Upper lobe of left lung (tissue), 4 donors: ENCODE data around the gene PBRM1.

ENCODE experiments used
- EP300 ChIP-seq, 4 donors: sonication (generic); formaldehyde crosslinking; IDR thresholded peaks; one replicate each; pipeline ENCODE4 v1.5.1; 2017; ENCODE audit warnings: antibody characterized with exemption in 4 of 4, control low read depth in 2 of 4
- POLR2AphosphoS5 ChIP-seq, 2 donors: sonication (generic); formaldehyde crosslinking; IDR thresholded peaks; one replicate each; pipeline ENCODE4 v1.5.1; 2017; ENCODE audit warnings: antibody characterized with exemption in 2 of 2

GRCh38 chr3:52606373-52607085 lies 79.2 kb downstream of the PBRM1 start:
- no peak for TF ChIP-seq POLR2AphosphoS5 (IDR thresholded peaks at IDR 0.05)
- TF ChIP-seq EP300 (IDR thresholded peaks at IDR 0.05), result no peak
